Esophagus squamous epithelium (tissue), 5 donors: ENCODE results near the gene PLBD2. TPM values are rescaled to one million over a fixed set of nuclear protein-coding genes. Genes with fewer than 3 reads are reported as not detected.

Source experiments
- DNase-seq: peaks from one replicate; lab custom pipeline; 2025; lab: John Stamatoyannopoulos, UW
- H3K27ac ChIP-seq, 4 donors: fragments of 200-600 bp; sonication (generic); one replicate each; pipeline ENCODE4 v1.5.1; 2016 to 2019; ENCODE audit warnings: mild to moderate bottlenecking in 1 of 4
- H3K27me3 ChIP-seq, 4 donors: fragments of 200-600 bp; sonication (generic); 1 replicate in 3 of 4; 2 replicates in 1 of 4; pipeline versions ENCODE4 v1.5.1 to v1.6.0; 2017 to 2021; ENCODE audit warnings: antibody characterized with exemption in 1 of 4
- H3K36me3 ChIP-seq, 3 donors: fragments of 200-600 bp; sonication (generic); one replicate each; pipeline ENCODE4 v1.5.1; 2016 to 2019
- H3K4me1 ChIP-seq, 3 donors: fragments of 200-600 bp; sonication (generic); one replicate each; pipeline ENCODE4 v1.5.1; 2017 to 2019
- H3K4me3 ChIP-seq, 4 donors: fragments of 200-600 bp; sonication (generic); 1 replicate in 3 of 4; 2 replicates in 1 of 4; pipeline ENCODE4 v1.5.1; 2016 to 2019; ENCODE audit warnings: mild to moderate bottlenecking in 2 of 4, moderate library complexity in 1 of 4
- H3K9me3 ChIP-seq, 3 donors: fragments of 200-600 bp; sonication (generic); one replicate each; pipeline ENCODE4 v1.5.1; 2016 to 2019
- POLR2A ChIP-seq, 4 donors: fragments of 450-650 bp; IDR thresholded peaks; one replicate each; pipeline ENCODE4 v1.6.1; 2017; ENCODE audit warnings: antibody characterized with exemption in 4 of 4, mild to moderate bottlenecking in 4 of 4, moderate library complexity in 3 of 4
- WGBS, 2 donors: methylation state at CpG; one replicate each; pipeline ENCODE4 v1.1.5; 2018; 5-methylcytosine and 5-hydroxymethylcytosine counted together
- intact Hi-C: fragments of 100-400 bp; cut with DNase I; formaldehyde crosslinking; loops from one replicate; pipeline ENCODE4 v1.15.0; 2022
- total RNA-seq, 4 donors: library from RNA; depleted of rRNA; stranded (reverse); fragments of >200 nt; gene quantifications; one replicate each; pipeline ENCODE4 v1.1.0, GENCODE V29; 2016
- TF ChIP-seq, protein P1 (sequence below), 6 experiments: fragments of 450-650 bp in 4 of 6; fragments of 200-600 bp in 2 of 6; sonication (generic) in 2 of 6; IDR thresholded peaks; one replicate each; pipeline ENCODE4 v1.5.1; 2016 to 2019; ENCODE audit warnings: antibody characterized with exemption in 6 of 6, mild to moderate bottlenecking in 4 of 6, moderate library complexity in 4 of 6
- donor health status: DM: yes; HTN: yes; CAD: no.

PLBD2 gene
- total RNA-seq, 4 donors from 2014 or later, result 14.3 to 22.0 (median 17.1) TPM

GRCh38 chr12:113420996-113421595 lies 62.7 kb downstream of the PLBD2 start:
- no peak overlapping the region for H3K27ac ChIP-seq
- intact Hi-C loops, result loop anchor here (10.0 kb wide), 1 partner anchor 216 kb away; no protein-coding TSS in a partner anchor
- no peak overlapping the region for H3K4me3 ChIP-seq
- H3K9me3 ChIP-seq, result no peaks in the 10 kb centered on the region
- peaks cover 8 to 24% (median 8%) of the 10 kb centered on the region in 3 donors for H3K4me1 ChIP-seq
- no peak for DNase-seq
- peaks cover 0 to 5% (median 0%) of the 10 kb centered on the region in 4 donors for H3K27me3 ChIP-seq
- no peaks in the 10 kb centered on the region for H3K36me3 ChIP-seq
- WGBS, 2 donors, result 38 to 69% methylated on average over 1 to 2 of the region's 2 CpGs
- no peak for TF ChIP-seq POLR2A (IDR thresholded peaks at IDR 0.05)
- TF ChIP-seq, protein P1, sequence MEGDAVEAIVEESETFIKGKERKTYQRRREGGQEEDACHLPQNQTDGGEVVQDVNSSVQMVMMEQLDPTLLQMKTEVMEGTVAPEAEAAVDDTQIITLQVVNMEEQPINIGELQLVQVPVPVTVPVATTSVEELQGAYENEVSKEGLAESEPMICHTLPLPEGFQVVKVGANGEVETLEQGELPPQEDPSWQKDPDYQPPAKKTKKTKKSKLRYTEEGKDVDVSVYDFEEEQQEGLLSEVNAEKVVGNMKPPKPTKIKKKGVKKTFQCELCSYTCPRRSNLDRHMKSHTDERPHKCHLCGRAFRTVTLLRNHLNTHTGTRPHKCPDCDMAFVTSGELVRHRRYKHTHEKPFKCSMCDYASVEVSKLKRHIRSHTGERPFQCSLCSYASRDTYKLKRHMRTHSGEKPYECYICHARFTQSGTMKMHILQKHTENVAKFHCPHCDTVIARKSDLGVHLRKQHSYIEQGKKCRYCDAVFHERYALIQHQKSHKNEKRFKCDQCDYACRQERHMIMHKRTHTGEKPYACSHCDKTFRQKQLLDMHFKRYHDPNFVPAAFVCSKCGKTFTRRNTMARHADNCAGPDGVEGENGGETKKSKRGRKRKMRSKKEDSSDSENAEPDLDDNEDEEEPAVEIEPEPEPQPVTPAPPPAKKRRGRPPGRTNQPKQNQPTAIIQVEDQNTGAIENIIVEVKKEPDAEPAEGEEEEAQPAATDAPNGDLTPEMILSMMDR (IDR thresholded peaks at IDR 0.05), result no peak

- H3K4me3 ChIP-seq, result peak within 1 kb of the TSS; percentile 13 to 61 (median 40)
- H3K36me3 ChIP-seq, result no peaks in the 10 kb centered on the region
- WGBS, 2 donors, result 8 to 16% methylated on average over 7 to 8 of the region's 13 CpGs
- H3K4me1 ChIP-seq, result peaks cover 8 to 24% (median 8%) of the 10 kb centered on the region in 3 donors
- H3K27me3 ChIP-seq, result peaks cover 0 to 14% (median 0%) of the 10 kb centered on the region in 4 donors
- peak within 1 kb of the TSS; percentile 21 to 73 (median 58) for H3K27ac ChIP-seq
- DNase-seq, result no peak
- H3K9me3 ChIP-seq, result no peaks in the 10 kb centered on the region
- intact Hi-C loops, result loop anchor here (10.0 kb wide), 1 partner anchor 217 kb away; no protein-coding TSS in a partner anchor
- peak in 1 of 4 donors; percentile 48 for TF ChIP-seq POLR2A (IDR thresholded peaks at IDR 0.05)
- TF ChIP-seq, protein P1 (IDR thresholded peaks at IDR 0.05), result no peak
These were observed 63.9 kb downstream of the PLBD2 start, which contains the start of gene SDSL for GRCh38 chr12:113422030-113422885. Gene SDSL, plus strand, starts transcription at chr12:113422380. Its CDS starts 5,603 bp downstream, at chr12:113427983.

GRCh38 chr12:113422886-113423669 lies 64.7 kb downstream of the PLBD2 start:
- Histone ChIP-seq H3K4me1 (peaks cover 8 to 24% (median 8%) of the 10 kb centered on the region in 3 donors), H3K4me3 (peak overlapping the region; percentile 13 to 61 (median 40)), H3K27me3 (peaks cover 0 to 21% (median 0%) of the 10 kb centered on the region in 4 donors), H3K9me3 (no peaks in the 10 kb centered on the region), H3K27ac (peak overlapping the region in 3 of 4 donors; percentile 21 to 73 (median 54)), H3K36me3 (no peaks in the 10 kb centered on the region)
- DNase-seq, result no peak
- TF ChIP-seq, protein P1 (IDR thresholded peaks at IDR 0.05), result no peak
- TF ChIP-seq POLR2A (IDR thresholded peaks at IDR 0.05), result no peak
- 71 to 82% methylated on average over 5 to 6 of the region's 6 CpGs for WGBS, 2 donors
- intact Hi-C loops, result loop anchor here (10.0 kb wide), 1 partner anchor 218 kb away; no protein-coding TSS in a partner anchor

- no peak overlapping the region for H3K4me3 ChIP-seq
- 87 to 100% methylated on average over 1 of the region's 1 CpG for WGBS, 2 donors
- no peaks in the 10 kb centered on the region for H3K9me3 ChIP-seq
- DNase-seq, result no peak
- no peak for TF ChIP-seq POLR2A (IDR thresholded peaks at IDR 0.05)
- TF ChIP-seq, protein P1 (IDR thresholded peaks at IDR 0.05), result no peak
- H3K27ac ChIP-seq, result no peak overlapping the region
- H3K36me3 ChIP-seq, result no peaks in the 10 kb centered on the region
- H3K4me1 ChIP-seq, result peaks cover 8 to 24% (median 8%) of the 10 kb centered on the region in 3 donors
- intact Hi-C loops, result loop anchor here (10.0 kb wide), 1 partner anchor 220 kb away; no protein-coding TSS in a partner anchor
- peaks cover 0 to 35% (median 0%) of the 10 kb centered on the region in 4 donors for H3K27me3 ChIP-seq
These were observed 66.1 kb downstream of the PLBD2 start for GRCh38 chr12:113424456-113424855.
